H9 (cell line): ENCODE data around the gene CRHR1. TPM values are rescaled to one million over a fixed set of nuclear protein-coding genes. Genes with fewer than 3 reads are reported as not detected.

Experiments
- DNase-seq: peaks from one replicate; pipeline ENCODE4 v3.0.0-alpha.2; 2017
- H2AFZ ChIP-seq: one replicate; pipeline ENCODE4 v1.6.1; 2013; ENCODE audit warnings: mild to moderate bottlenecking, low read length, control low read depth, moderate library complexity
- H2AK5ac ChIP-seq: 2 replicates; pipeline ENCODE4 v1.6.1; 2013; ENCODE audit warnings: low read length, control low read depth, mixed read lengths; ENCODE audit not compliant: insufficient read length
- H2BK120ac ChIP-seq: one replicate; pipeline ENCODE4 v1.6.1; 2013; ENCODE audit warnings: low read depth, mild to moderate bottlenecking, low read length, control low read depth, inconsistent platforms; ENCODE audit not compliant: poor library complexity, severe bottlenecking
- H2BK12ac ChIP-seq: 2 replicates; pipeline ENCODE4 v1.6.1; 2013; ENCODE audit warnings: low read length, control low read depth, mixed read lengths, low read depth; ENCODE audit not compliant: insufficient read length
- H2BK15ac ChIP-seq: 2 replicates; pipeline ENCODE4 v1.6.1; 2013; ENCODE audit warnings: low read depth, low read length, control low read depth
- H2BK20ac ChIP-seq: one replicate; pipeline ENCODE4 v1.6.1; 2013; ENCODE audit warnings: low read depth, mild to moderate bottlenecking, low read length, control low read depth, inconsistent platforms; ENCODE audit not compliant: poor library complexity, severe bottlenecking
- H2BK5ac ChIP-seq: 2 replicates; pipeline ENCODE4 v1.6.1; 2013; ENCODE audit warnings: low read length, control low read depth, mixed read lengths; ENCODE audit not compliant: insufficient read length
- H3K14ac ChIP-seq: 2 replicates; pipeline ENCODE4 v1.6.1; 2013; ENCODE audit warnings: low read length, control low read depth; ENCODE audit not compliant: insufficient read depth
- H3K18ac ChIP-seq: 2 replicates; pipeline ENCODE4 v1.6.1; 2013; ENCODE audit warnings: low read depth, mild to moderate bottlenecking, mixed read lengths, low read length, control low read depth; ENCODE audit not compliant: insufficient read length
- H3K23ac ChIP-seq: 2 replicates; pipeline ENCODE4 v1.6.1; 2013; ENCODE audit warnings: low read length, control low read depth, mixed read lengths, low read depth; ENCODE audit not compliant: insufficient read length
- H3K23me2 ChIP-seq: 2 replicates; pipeline ENCODE4 v1.6.1; 2013; ENCODE audit warnings: low read depth, mild to moderate bottlenecking, mixed read lengths, low read length, control low read depth; ENCODE audit not compliant: insufficient read length, poor library complexity, severe bottlenecking
- H3K27ac ChIP-seq: 2 replicates; pipeline ENCODE4 v1.5.1; 2013; ENCODE audit warnings: low read length, control low read depth, mixed read lengths, low read depth; ENCODE audit not compliant: insufficient read length
- H3K27me3 ChIP-seq: 2 replicates; pipeline ENCODE4 v1.6.1; 2013; ENCODE audit warnings: low read length, control low read depth, inconsistent platforms; ENCODE audit not compliant: insufficient read depth
- H3K4ac ChIP-seq: 2 replicates; pipeline ENCODE4 v1.6.1; 2013; ENCODE audit warnings: low read depth, mild to moderate bottlenecking, control low read depth, inconsistent platforms, low read length, moderate library complexity
- H3K4me1 ChIP-seq: 2 replicates; pipeline ENCODE4 v1.6.1; 2013; ENCODE audit warnings: low read length, control low read depth, inconsistent platforms; ENCODE audit not compliant: insufficient read depth
- H3K4me2 ChIP-seq: 2 replicates; pipeline ENCODE4 v1.6.1; 2013; ENCODE audit warnings: low read length, control low read depth, mixed read lengths; ENCODE audit not compliant: insufficient read length, insufficient read depth
- H3K56ac ChIP-seq: 2 replicates; pipeline ENCODE4 v1.6.1; 2013; ENCODE audit warnings: low read depth, mild to moderate bottlenecking, mixed read lengths, low read length, control low read depth; ENCODE audit not compliant: insufficient read length
- H3K79me1 ChIP-seq: 2 replicates; pipeline ENCODE4 v1.6.1; 2013; ENCODE audit warnings: low read depth, mild to moderate bottlenecking, moderate library complexity, low read length, control low read depth, inconsistent platforms; ENCODE audit not compliant: insufficient read depth, poor library complexity, severe bottlenecking
- H3K79me2 ChIP-seq: 2 replicates; pipeline ENCODE4 v1.6.1; 2013; ENCODE audit warnings: low read length, control low read depth, inconsistent platforms; ENCODE audit not compliant: insufficient read depth
- H3K9ac ChIP-seq: 2 replicates; pipeline ENCODE4 v1.6.1; 2013; ENCODE audit warnings: low read length, control low read depth, mixed read lengths; ENCODE audit not compliant: insufficient read length; ENCODE audit errors: extremely low read depth
- H3K9me3 ChIP-seq: one replicate; pipeline ENCODE4 v1.6.1; 2013; ENCODE audit warnings: low read depth, low read length, inconsistent platforms; ENCODE audit not compliant: control insufficient read depth
- H3T11ph ChIP-seq: one replicate; pipeline ENCODE4 v1.6.1; 2013; ENCODE audit warnings: mild to moderate bottlenecking, low read length, control low read depth, inconsistent platforms
- H4K20me1 ChIP-seq: one replicate; pipeline ENCODE4 v1.6.1; 2013; ENCODE audit not compliant: control insufficient read depth, insufficient read length, insufficient read depth
- H4K5ac ChIP-seq: 2 replicates; pipeline ENCODE4 v1.6.1; 2013; ENCODE audit warnings: low read depth, mild to moderate bottlenecking, mixed read lengths, low read length, control low read depth; ENCODE audit not compliant: insufficient read length
- H4K8ac ChIP-seq: replicated peaks from 2 replicates; pipeline ENCODE4 v1.6.1; 2013; ENCODE audit warnings: low read length, control low read depth, mixed read lengths, low read depth; ENCODE audit not compliant: insufficient read length
- H4K91ac ChIP-seq: 2 replicates; pipeline ENCODE4 v1.6.1; 2013; ENCODE audit warnings: low read depth, mild to moderate bottlenecking, moderate library complexity, mixed read lengths, low read length, control low read depth; ENCODE audit not compliant: insufficient read length
- H3K27ac Mint-ChIP-seq, 3 experiments: 2 replicates in 2 of 3; 3 replicates in 1 of 3; pipeline ENCODE4 v1.8.0; 2020 to 2021; ENCODE audit warnings: mixed read lengths in 3 of 3, mild to moderate bottlenecking in 1 of 3, moderate library complexity in 1 of 3
- H3K27me3 Mint-ChIP-seq: 2 replicates; pipeline ENCODE4 v1.8.0; 2021; ENCODE audit warnings: low read depth, mild to moderate bottlenecking, moderate library complexity, mixed read lengths
- H3K36me3 Mint-ChIP-seq, 3 experiments: 2 replicates in 2 of 3; 3 replicates in 1 of 3; pipeline ENCODE4 v1.8.0; 2020 to 2021; ENCODE audit warnings: low read depth in 3 of 3, mixed read lengths in 3 of 3; ENCODE audit not compliant: insufficient read depth in 1 of 3
- H3K4me1 Mint-ChIP-seq, 2 experiments: 2 replicates each; pipeline ENCODE4 v1.8.0; 2020; ENCODE audit warnings: mixed read lengths in 2 of 2
- H3K4me3 Mint-ChIP-seq, 2 experiments: 2 replicates in 1 of 2; 3 replicates in 1 of 2; pipeline ENCODE4 v1.8.0; 2020 to 2021; ENCODE audit warnings: mild to moderate bottlenecking in 2 of 2, mixed read lengths in 2 of 2, moderate library complexity in 1 of 2
- H3K9me3 Mint-ChIP-seq, 2 experiments: 2 replicates in 1 of 2; 3 replicates in 1 of 2; pipeline ENCODE4 v1.8.0; 2020; ENCODE audit warnings: mild to moderate bottlenecking in 2 of 2, mixed read lengths in 2 of 2, moderate library complexity in 1 of 2
- CTCF ChIP-seq: fragments of 200-600 bp; sonication (generic); conservative IDR thresholded peaks from 3 replicates; pipeline ENCODE4 v1.8.0; 2021; ENCODE audit warnings: antibody characterized with exemption, mild to moderate bottlenecking
- WGBS: extraction: QIAGEN DNeasy Blood & Tissue Kit; methylation state at CpG from one replicate; pipeline ENCODE4 v1.1.7; 2013; ENCODE audit warnings: missing lambda C conversion rate, low lambda C conversion rate, mixed read lengths; ENCODE audit not compliant: insufficient read length; ENCODE audit errors: extremely low coverage; 5-methylcytosine and 5-hydroxymethylcytosine counted together
- total RNA-seq: library from RNA; stranded (reverse); gene quantifications from 2 replicates; pipeline ENCODE4 v1.2.1, GENCODE V29; 2021

The CRHR1 gene
- total RNA-seq, 1 experiment from 2014 or later, result 0.52 TPM

- H3K9me3 Mint-ChIP-seq, result no peaks in the 10 kb centered on the region
- no CpG with 5 or more reads among the region's 10 CpGs for WGBS
- peaks cover 96% of the 10 kb centered on the region for H3K27me3 Mint-ChIP-seq
- H3K9ac ChIP-seq, result no peak overlapping the region
- H2BK20ac ChIP-seq, result no peak overlapping the region
- no peak overlapping the region for H2BK120ac ChIP-seq
- H2AFZ ChIP-seq, result no peak overlapping the region
- no peaks in the 10 kb centered on the region for H3K23me2 ChIP-seq
- no peak overlapping the region for H3K56ac ChIP-seq
- no peak overlapping the region for H3K4me3 Mint-ChIP-seq
- H3K4me1 ChIP-seq, result no peaks in the 10 kb centered on the region
- no peaks in the 10 kb centered on the region for H3K79me1 ChIP-seq
- no peak overlapping the region for H3K18ac ChIP-seq
- no peak overlapping the region for H3K27ac ChIP-seq
- H3K27me3 ChIP-seq, result peaks cover 18% of the 10 kb centered on the region; the same call in 1 of the 2 replicates
- no peak overlapping the region for H4K8ac ChIP-seq
- no peak overlapping the region for H3T11ph ChIP-seq
- no peak overlapping the region for H3K27ac Mint-ChIP-seq
- no peak overlapping the region for H3K14ac ChIP-seq
- H2BK12ac ChIP-seq, result no peak overlapping the region
- H3K4me1 Mint-ChIP-seq, result peaks cover 0 to 2% of the 10 kb centered on the region in 2 experiments; a peak in 3 of 4 replicates
- H3K4ac ChIP-seq, result no peak overlapping the region
- H2BK15ac ChIP-seq, result no peak overlapping the region
- DNase-seq, result no peak
- no peak overlapping the region for H3K4me2 ChIP-seq
- no peaks in the 10 kb centered on the region for H3K9me3 ChIP-seq
- H3K79me2 ChIP-seq, result no peaks in the 10 kb centered on the region
- H2AK5ac ChIP-seq, result no peak overlapping the region
- no peak for TF ChIP-seq CTCF
- H3K36me3 Mint-ChIP-seq, result no peaks in the 10 kb centered on the region
- no peak overlapping the region for H3K23ac ChIP-seq
- H4K5ac ChIP-seq, result no peak overlapping the region
- no peaks in the 10 kb centered on the region for H4K20me1 ChIP-seq
- no peak overlapping the region for H2BK5ac ChIP-seq
- no peak overlapping the region for H4K91ac ChIP-seq
Observed at GRCh38 chr17:45751466-45751865, 32.7 kb upstream of the CRHR1 start.
